Smooth muscle cell of the umbilical artery (primary cell): Measurements from ENCODE around the gene ANKRD10. TPM values are rescaled to one million over a fixed set of nuclear protein-coding genes. Genes with fewer than 3 reads are reported as not detected.

Experiments used
- total RNA-seq: library from RNA; depleted of rRNA; stranded (reverse); fragments of >200 nt; gene quantifications from 2 replicates; pipeline ENCODE4 v1.2.3, GENCODE V29; 2014

The ANKRD10 gene
- total RNA-seq = 52.8 and 72.2 TPM in 2 replicates

DNA sequence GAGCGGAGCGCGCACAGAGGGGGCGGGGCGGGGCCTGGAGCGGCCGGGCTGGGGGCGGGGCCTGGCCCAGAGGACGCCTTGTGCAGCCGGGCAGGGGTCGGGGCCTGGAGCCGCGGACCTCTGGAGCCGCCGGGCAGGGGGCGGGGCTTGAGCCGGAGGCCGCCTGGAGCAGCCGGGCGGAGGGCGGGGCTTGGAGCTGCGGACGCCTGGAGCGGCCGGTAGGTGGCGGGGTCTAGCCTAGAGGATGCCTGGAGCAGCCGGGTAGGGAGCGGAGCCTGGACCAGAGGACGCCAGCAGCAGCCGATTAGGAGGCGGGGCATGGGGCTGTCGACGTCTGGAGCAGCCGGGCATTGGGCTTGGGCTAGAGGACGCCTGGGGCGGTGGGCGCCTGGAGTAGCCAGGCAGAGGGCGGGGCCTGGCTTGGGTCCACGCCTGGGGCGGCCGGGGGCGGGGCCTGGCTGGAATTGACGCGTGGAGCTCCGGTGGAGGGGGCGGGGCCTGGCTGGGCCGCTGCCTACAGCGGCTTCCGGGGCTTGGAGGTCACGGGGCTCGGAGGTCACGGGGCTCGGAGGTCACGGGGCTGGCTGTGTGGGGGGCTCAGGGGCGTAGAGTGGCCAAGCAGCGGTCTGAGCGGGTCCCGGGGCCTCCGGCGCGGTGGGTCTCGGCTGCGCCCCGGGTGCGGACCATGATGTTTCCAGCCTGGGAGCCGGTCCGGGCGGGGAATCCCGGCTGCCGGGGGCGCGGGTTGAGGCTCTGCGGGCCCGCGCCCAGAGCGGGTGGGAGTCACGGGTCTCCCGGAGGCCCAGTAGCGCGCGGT is at the start of gene ANKRD10:
ANKRD10 (minus strand) TSS at position 13 of the 817 bp plus-strand sequence. CDS start 135 bp downstream, outside the sequence.

Other genes starting within 250 kb of the ANKRD10 start
- 113 and 114 TPM in 2 replicates for gene CARS2, start 209.0 kb downstream of the ANKRD10 start, total RNA-seq
- 8.3 and 12.3 TPM in 2 replicates for gene ING1, start 201.4 kb downstream of the ANKRD10 start, total RNA-seq
- gene ARHGEF7, start 200.2 kb upstream of the ANKRD10 start, total RNA-seq = 46.0 and 62.6 TPM in 2 replicates